Renal cortical epithelial cell (primary cell): ENCODE data around the gene NRP1. TPM values are rescaled to one million over a fixed set of nuclear protein-coding genes. Genes with fewer than 3 reads are reported as not detected.
"Not testable (repeated sequence)": the region's sequence is repeated elsewhere in the genome, so short reads cannot be mapped to it uniquely, and the experiment has no call there.

ENCODE experiments used
- DNase-seq: peaks from one replicate; pipeline ENCODE4 v3.0.0-alpha.2; 2011; ENCODE audit warnings: low read depth
- total RNA-seq: library from RNA; depleted of rRNA; stranded (reverse); fragments of >200 nt; gene quantifications from 2 replicates; pipeline ENCODE4 v1.2.3, GENCODE V29; 2014

The NRP1 gene
- total RNA-seq, 1 donor from 2014 or later, result 281 TPM

- DNase-seq, result no peak
These were observed 183.6 kb downstream of the NRP1 start for GRCh38 chr10:33150889-33151288.

GRCh38 chr10:33150146-33150545 lies 184.3 kb downstream of the NRP1 start:
- DNase-seq, result no peak

GRCh38 chr10:33147013-33147310 lies 187.5 kb downstream of the NRP1 start:
- no peak for DNase-seq

- DNase-seq, result no peak
These were observed 188.1 kb downstream of the NRP1 start for GRCh38 chr10:33146189-33147012.

GRCh38 chr10:33145451-33146188 lies 188.8 kb downstream of the NRP1 start:
- DNase-seq, result peak; percentile 57

- DNase-seq, result peak; percentile 91
These were observed 191.2 kb downstream of the NRP1 start for GRCh38 chr10:33143160-33143728.

- DNase-seq, result no peak
These were observed 192.2 kb downstream of the NRP1 start for GRCh38 chr10:33142295-33142694.

GRCh38 chr10:33141251-33141650 lies 193.2 kb downstream of the NRP1 start:
- no peak for DNase-seq

GRCh38 chr10:33139181-33139646 lies 195.3 kb downstream of the NRP1 start:
- peak; percentile 70 for DNase-seq

GRCh38 chr10:33138686-33139085 lies 195.8 kb downstream of the NRP1 start:
- not testable (repeated sequence) for DNase-seq

GRCh38 chr10:33137356-33138005 lies 197.0 kb downstream of the NRP1 start:
- peak; percentile 45 for DNase-seq

- DNase-seq, result peak; percentile 99
These were observed 197.7 kb downstream of the NRP1 start for GRCh38 chr10:33136781-33137180.

GRCh38 chr10:33136271-33136670 lies 198.2 kb downstream of the NRP1 start:
- DNase-seq, result peak; percentile 97

GRCh38 chr10:33134011-33134751 lies 200.3 kb downstream of the NRP1 start:
- DNase-seq, result peak; percentile 100

- peak; percentile 79 for DNase-seq
These were observed 200.9 kb downstream of the NRP1 start for GRCh38 chr10:33133557-33133956.

- DNase-seq, result peak; percentile 61
These were observed 201.8 kb downstream of the NRP1 start for GRCh38 chr10:33132626-33133025.

- peak; percentile 52 for DNase-seq
These were observed 204.5 kb downstream of the NRP1 start for GRCh38 chr10:33129996-33130386.

- DNase-seq, result peak; percentile 75
These were observed 205.1 kb downstream of the NRP1 start for GRCh38 chr10:33129141-33129995.

GRCh38 chr10:33127622-33128021 lies 206.8 kb downstream of the NRP1 start:
- no peak for DNase-seq
